Stimulated activated CD8-positive, alpha-beta memory T cell treated with anti-CD3 and anti-CD28 coated beads, Interleukin-4, amount 100 ng/mL, for 48 hours (primary cell): ENCODE results near the gene FBXW12.

Source experiments
- DNase-seq: peaks from one replicate; pipeline ENCODE4 v3.0.0-alpha.2; 2020

The FBXW12 gene

DNA sequence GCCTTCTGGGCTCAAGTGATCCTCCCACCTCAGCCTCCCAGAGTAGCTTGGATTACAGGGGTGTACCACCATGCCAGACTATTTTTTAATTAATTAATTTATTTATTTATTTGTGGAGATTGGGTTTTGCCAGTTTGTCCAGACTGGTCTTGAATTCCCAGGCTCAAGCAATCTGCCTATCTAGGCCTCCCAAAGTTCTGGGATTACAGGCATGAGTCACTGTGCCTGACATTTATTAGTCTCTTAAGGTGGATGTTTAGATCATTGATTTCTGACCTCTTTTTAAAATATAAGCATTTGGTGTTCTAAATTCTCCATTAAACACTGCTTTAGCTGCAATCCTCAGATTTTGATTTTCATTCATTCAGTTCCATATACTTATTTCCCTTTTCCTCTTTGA is 15.6 kb downstream of the FBXW12 start:
- DNase-seq: no peak

GRCh38 chr3:48388966-48389365 is 16.9 kb downstream of the FBXW12 start:
- no peak for DNase-seq

- no peak for DNase-seq
Measured at GRCh38 chr3:48394391-48394790, 22.4 kb downstream of the FBXW12 start.

- DNase-seq: no peak
Measured at GRCh38 chr3:48395714-48396113, 23.7 kb downstream of the FBXW12 start.

- no peak for DNase-seq
Measured at GRCh38 chr3:48397767-48398681, 26.0 kb downstream of the FBXW12 start.

GRCh38 chr3:48398701-48399386 is 26.8 kb downstream of the FBXW12 start:
- no peak for DNase-seq

GRCh38 chr3:48399387-48400172 is 27.6 kb downstream of the FBXW12 start:
- DNase-seq: no peak

DNA sequence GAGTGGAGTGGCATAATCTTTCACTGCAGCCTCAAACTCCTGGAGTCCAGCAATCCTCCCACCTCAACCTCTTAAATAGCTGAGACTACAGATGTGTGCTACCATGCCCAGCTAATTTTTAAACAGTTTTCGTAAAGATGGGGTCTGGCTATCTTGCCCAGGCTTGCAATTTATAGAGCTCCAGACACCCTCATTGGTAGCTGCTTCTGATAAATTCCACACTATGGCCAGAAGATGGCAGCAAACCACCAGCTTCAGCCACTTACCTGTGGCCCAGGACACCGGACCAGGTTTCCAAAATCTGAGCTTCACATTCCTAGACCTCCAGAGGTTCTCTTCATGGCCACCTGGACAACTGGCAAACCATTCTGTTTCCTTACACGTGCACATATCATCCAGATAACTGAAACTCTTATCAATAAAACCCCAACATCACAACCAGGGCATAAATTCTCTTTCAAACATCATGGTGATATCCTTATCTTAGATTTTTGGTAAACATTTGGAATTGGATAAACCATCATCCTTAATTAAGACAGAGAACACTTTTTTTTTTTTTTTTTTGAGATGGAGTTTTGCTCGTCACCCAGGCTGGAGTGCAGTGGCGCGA is 28.9 kb downstream of the FBXW12 start:
- peak; percentile 66 for DNase-seq

GRCh38 chr3:48401434-48401901 is 29.4 kb downstream of the FBXW12 start:
- DNase-seq: peak; percentile 23

DNA sequence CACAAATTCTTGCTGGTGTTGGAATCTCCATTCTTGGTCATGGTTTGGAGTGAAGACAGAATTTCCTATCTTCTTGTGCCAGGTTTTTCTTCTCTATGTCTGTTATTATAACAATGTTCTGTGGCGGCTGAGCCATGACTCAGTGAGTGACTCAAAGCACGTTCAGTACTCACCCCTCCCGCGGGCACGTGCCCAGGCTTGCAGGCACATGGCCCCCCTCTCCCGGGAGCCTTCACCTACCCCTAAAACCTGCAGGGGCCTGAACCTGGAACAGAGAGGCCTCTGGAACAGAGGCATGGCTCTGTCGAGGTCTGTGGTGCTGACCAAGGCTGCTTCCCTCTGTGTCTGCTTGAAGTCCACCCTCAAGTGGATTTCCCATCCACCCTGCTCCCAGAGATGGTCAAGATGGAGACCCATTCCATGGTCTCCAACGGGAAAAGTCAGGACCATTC is 30.3 kb downstream of the FBXW12 start:
- peak; percentile 19 for DNase-seq

- DNase-seq: peak; percentile 10
Measured at GRCh38 chr3:48402907-48403306, 30.9 kb downstream of the FBXW12 start.

DNA sequence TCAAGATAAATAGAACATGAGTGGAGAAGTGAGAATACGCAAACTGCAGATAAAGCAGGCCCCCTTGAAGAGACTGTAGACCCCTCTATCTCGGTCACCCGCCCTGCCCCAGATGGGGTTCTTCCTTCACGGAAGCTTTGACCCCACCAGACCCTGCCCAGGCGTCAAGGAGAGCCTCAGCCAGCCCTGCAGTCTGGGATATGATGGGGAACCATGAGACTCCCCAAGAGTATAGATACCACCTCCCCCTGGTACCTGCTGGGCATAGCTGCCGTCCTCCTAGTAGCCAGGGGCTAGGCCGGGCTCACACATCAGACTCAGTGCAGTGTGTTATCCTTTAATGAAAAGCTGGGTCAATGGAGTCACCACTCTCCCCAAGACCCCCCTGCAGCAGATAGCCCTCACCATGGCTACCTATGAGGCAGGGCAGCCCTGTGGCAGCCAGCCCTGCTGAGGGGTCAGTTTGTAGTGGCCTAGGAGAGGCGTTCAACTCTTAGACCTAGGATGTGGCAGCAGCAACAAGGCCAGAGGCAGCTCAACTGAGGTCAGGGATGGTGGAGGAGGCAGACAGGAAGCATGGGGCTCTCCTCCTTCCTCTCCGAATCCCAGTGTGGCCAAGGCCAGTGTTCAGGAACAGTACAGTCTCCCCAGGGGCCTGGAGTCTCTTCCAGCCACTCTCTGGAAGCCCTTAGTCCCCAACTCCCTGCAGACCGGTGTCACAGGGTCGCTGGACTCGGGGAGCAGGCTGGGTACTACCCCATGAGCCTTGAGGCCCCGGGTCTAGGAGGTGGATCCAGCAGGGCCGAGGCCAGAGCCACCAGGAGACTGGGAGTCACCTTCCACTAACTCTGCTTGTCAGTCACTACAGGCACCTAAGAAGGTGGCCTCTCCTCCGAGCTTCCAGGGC is 31.8 kb downstream of the FBXW12 start:
- DNase-seq: peak; percentile 18

GRCh38 chr3:48404440-48405342 is 32.7 kb downstream of the FBXW12 start:
- DNase-seq: peak; percentile 8

- DNase-seq: peak; percentile 14
Measured at GRCh38 chr3:48405343-48405881, 33.4 kb downstream of the FBXW12 start.

DNA sequence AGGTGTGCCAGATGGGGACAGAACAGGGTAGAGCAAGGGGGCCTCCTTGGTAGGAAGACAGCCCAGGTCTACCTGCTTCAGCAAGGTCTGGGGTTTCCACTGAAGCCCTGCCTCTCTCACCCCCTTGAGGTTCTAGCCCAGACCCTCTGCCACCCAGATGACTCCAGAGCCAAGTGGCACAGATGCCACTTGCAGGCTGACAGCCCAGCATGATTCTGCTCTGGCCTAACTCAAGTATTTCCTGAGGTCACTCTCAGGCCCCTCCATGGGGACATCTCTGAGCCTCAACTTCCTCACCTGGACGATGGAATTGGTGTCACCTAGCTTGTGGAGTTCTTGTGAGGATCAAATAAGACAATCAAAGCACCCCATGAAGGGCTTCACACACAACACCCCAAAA is 34.0 kb downstream of the FBXW12 start:
- DNase-seq: peak; percentile 19

DNA sequence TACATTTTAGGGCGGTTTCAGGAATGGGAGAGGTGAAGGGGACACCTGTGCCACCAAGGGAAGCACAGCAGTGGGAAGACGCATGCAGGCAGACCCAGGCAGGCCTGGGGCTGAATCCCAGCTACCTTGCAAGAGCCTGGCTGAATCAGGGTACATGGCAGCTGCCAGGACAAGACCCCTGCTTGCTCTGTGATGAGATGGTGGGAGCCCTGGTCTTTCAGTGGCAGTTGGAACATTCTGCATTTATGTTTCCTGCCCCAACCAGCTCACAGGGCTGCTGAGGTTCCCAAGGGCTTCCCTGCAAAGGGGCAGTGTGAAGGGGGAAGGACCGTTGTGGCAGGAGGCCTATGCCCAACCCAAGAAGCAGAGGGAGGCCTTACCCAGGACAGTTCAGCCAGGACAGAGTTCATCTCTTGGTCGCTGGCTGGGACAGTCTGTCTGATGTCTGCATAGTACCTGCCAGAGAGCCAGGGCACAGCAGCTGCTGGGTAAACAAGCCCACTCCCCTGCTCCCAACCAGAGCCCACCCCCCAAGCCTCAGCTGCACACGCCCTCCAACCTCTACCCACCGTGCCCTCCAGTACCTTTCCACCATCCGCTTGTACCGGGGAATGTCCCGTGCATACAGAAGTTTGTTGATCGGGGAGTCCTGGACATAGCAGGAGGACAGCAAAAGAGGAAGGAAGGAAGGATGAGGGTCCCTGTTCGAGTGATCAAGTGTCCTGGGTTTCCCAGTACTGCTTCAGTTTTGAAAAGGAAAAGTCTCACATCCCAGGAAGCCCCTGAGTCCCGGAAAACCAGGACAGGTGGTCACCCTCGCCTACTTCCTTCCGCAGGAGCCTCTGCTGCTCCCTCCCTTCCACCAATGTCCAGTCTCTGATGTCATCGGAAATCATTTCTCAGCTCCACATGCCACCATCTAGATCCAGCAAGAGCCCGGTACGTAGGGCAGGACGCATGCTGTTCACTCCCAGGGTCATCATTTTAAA is 34.7 kb downstream of the FBXW12 start:
- peak; percentile 13 for DNase-seq

GRCh38 chr3:48407542-48408099 is 35.6 kb downstream of the FBXW12 start:
- no peak for DNase-seq

- DNase-seq: no peak
Measured at GRCh38 chr3:48408823-48409281, 36.8 kb downstream of the FBXW12 start.
